ENCODE results near the gene SLC2A1.

SLC2A1 gene

DNA sequence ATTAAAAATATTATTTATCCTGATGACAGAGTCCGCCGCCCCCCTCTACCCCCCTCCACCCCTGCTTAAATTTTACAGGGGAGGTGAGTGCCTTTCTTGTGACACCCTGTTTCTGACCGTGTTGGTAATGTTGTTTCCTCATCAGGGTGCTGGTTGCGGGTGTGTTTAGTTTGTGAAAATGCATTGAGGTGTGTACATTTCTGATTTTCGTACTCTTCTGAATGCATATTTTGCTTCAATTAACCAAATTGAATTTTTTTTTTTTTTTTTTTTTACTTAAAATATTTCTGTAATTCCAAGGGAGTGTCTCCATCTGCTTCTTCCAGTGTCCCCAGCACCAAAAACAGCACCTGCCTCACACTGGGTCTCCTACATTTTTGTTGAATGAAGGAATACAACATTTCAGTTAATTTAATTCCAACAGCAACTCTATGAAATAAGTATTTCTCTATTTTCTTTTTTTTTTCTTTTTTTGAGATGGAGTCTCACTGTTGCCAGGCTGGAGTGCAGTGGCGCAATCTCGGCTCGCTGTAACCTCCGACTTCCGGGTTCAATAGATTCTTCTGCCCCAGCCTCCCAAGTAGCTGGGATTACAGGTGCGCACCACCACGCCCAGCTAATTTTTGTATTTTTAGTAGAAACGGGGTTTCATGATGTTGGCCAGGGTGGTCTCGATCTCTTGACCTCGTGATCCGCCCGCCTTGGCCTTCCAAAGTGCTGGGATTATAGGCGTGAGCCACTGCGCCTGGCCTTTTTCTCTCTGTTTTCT, 5.6 kb upstream of the SLC2A1 start:
- Histone ChIP-seq H3K9ac (ENCODE audit: low read depth, low read length) (no peak overlapping the region), H3K4me1 (ENCODE audit: control insufficient read depth, insufficient read depth, low read length) (peaks cover 26% of the 10 kb centered on the region), H3K9me3 (replicated peaks; ENCODE audit: low read length) (no peaks in the 10 kb centered on the region), H3K27me3 (ENCODE audit: control insufficient read depth, insufficient read depth, low read length) (no peaks in the 10 kb centered on the region), H3K4me2 (ENCODE audit: low read length) (no peak overlapping the region), H3K36me3 (ENCODE audit: insufficient read depth, low read length) (no peaks in the 10 kb centered on the region), H3K4me3 (ENCODE audit: low read length) (no peak overlapping the region)

GRCh38 chr1:42963378-42964043, 4.8 kb upstream of the SLC2A1 start:
- H3K4me1 ChIP-seq (ENCODE audit: control insufficient read depth, insufficient read depth, low read length), result peaks cover 26% of the 10 kb centered on the region
- peak overlapping the region; percentile 3 for H3K4me3 ChIP-seq (ENCODE audit: low read length)
- H3K36me3 ChIP-seq (ENCODE audit: insufficient read depth, low read length), result no peaks in the 10 kb centered on the region
- peak overlapping the region; percentile 30 for H3K4me2 ChIP-seq (ENCODE audit: low read length)
- no peaks in the 10 kb centered on the region for H3K9me3 ChIP-seq (replicated peaks; ENCODE audit: low read length)
- no peak overlapping the region for H3K9ac ChIP-seq (ENCODE audit: low read depth, low read length)
- H3K27me3 ChIP-seq (ENCODE audit: control insufficient read depth, insufficient read depth, low read length), result no peaks in the 10 kb centered on the region

GRCh38 chr1:42962641-42963377, 4.1 kb upstream of the SLC2A1 start:
- peak overlapping the region; percentile 30 for H3K4me2 ChIP-seq (ENCODE audit: low read length)
- no peak overlapping the region for H3K4me3 ChIP-seq (ENCODE audit: low read length)
- H3K9me3 ChIP-seq (replicated peaks; ENCODE audit: low read length), result no peaks in the 10 kb centered on the region
- no peak overlapping the region for H3K9ac ChIP-seq (ENCODE audit: low read depth, low read length)
- H3K4me1 ChIP-seq (ENCODE audit: control insufficient read depth, insufficient read depth, low read length), result peaks cover 26% of the 10 kb centered on the region
- no peaks in the 10 kb centered on the region for H3K36me3 ChIP-seq (ENCODE audit: insufficient read depth, low read length)
- no peaks in the 10 kb centered on the region for H3K27me3 ChIP-seq (ENCODE audit: control insufficient read depth, insufficient read depth, low read length)

- no peak overlapping the region for H3K9ac ChIP-seq (ENCODE audit: low read depth, low read length)
- H3K4me2 ChIP-seq (ENCODE audit: low read length), result no peak overlapping the region
- no peaks in the 10 kb centered on the region for H3K9me3 ChIP-seq (replicated peaks; ENCODE audit: low read length)
- H3K4me3 ChIP-seq (ENCODE audit: low read length), result no peak overlapping the region
- H3K4me1 ChIP-seq (ENCODE audit: control insufficient read depth, insufficient read depth, low read length), result peaks cover 24% of the 10 kb centered on the region
- no peaks in the 10 kb centered on the region for H3K27me3 ChIP-seq (ENCODE audit: control insufficient read depth, insufficient read depth, low read length)
- no peaks in the 10 kb centered on the region for H3K36me3 ChIP-seq (ENCODE audit: insufficient read depth, low read length)
Observed at GRCh38 chr1:42961312-42962091, 2.8 kb upstream of the SLC2A1 start.

GRCh38 chr1:42960566-42961311, 2.1 kb upstream of the SLC2A1 start:
- no peaks in the 10 kb centered on the region for H3K27me3 ChIP-seq (ENCODE audit: control insufficient read depth, insufficient read depth, low read length)
- H3K4me1 ChIP-seq (ENCODE audit: control insufficient read depth, insufficient read depth, low read length), result peaks cover 25% of the 10 kb centered on the region
- no peaks in the 10 kb centered on the region for H3K36me3 ChIP-seq (ENCODE audit: insufficient read depth, low read length)
- H3K9me3 ChIP-seq (replicated peaks; ENCODE audit: low read length), result no peaks in the 10 kb centered on the region
- no peak overlapping the region for H3K9ac ChIP-seq (ENCODE audit: low read depth, low read length)
- H3K4me2 ChIP-seq (ENCODE audit: low read length), result no peak overlapping the region
- H3K4me3 ChIP-seq (ENCODE audit: low read length), result no peak overlapping the region

DNA sequence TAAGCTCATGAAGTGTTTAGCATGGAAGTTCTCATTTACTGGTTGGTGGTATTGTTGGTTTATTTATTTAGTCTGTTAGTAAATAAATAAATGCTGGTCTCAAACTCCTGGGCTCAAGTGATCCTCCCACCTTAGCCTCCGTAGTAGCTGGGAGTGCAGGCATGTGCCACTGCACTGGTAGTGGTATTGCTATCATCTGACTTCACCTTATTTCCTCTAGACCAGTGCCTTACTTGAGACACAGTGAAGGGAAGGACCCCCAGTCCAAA, 1.4 kb upstream of the SLC2A1 start:
- H3K9ac ChIP-seq (ENCODE audit: low read depth, low read length), result no peak overlapping the region
- H3K4me1 ChIP-seq (ENCODE audit: control insufficient read depth, insufficient read depth, low read length), result peaks cover 29% of the 10 kb centered on the region
- H3K4me3 ChIP-seq (ENCODE audit: low read length), result peak overlapping the region; percentile 99

DNA sequence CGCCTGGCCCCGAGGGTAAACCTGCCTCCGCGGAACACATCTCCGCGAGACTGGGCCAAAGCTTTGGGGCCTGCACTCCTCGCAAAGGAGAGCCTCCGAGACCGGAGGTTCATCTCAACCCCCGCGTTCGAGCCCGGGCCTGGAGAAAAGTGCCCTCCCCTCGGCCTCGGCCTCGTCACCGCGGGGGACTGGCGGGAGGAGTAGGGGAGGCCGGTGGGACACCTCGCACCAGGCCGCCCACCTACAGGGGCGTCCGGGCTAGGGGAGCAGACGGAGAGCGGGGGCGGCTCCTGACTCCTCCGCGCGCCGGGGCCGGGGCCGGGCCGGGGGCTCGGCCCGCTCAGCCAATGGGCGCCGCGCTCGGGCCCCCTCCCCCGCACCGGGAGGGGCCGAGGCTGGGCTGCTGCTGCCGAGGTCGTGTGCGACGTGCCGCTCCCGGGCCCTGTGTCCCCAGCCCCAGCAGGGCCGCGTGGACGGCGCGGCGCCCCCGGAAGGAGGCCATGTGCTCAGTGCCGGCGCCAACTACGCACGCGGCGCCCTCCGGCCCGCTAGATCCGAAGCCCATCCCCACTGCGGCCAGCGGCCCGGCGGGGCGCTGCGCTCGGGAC, 684 bp downstream of the SLC2A1 start:
- no peaks in the 10 kb centered on the region for H3K27me3 ChIP-seq (ENCODE audit: control insufficient read depth, insufficient read depth, low read length)
- H3K9ac ChIP-seq (ENCODE audit: low read depth, low read length), result peak overlapping the region; percentile 91
- H3K9me3 ChIP-seq (replicated peaks; ENCODE audit: low read length), result no peaks in the 10 kb centered on the region
- H3K36me3 ChIP-seq (ENCODE audit: insufficient read depth, low read length), result peaks cover 3% of the 10 kb centered on the region
- H3K4me3 ChIP-seq (ENCODE audit: low read length), result peak overlapping the region; percentile 99
- peak overlapping the region; percentile 87 for H3K4me2 ChIP-seq (ENCODE audit: low read length)
- peaks cover 27% of the 10 kb centered on the region for H3K4me1 ChIP-seq (ENCODE audit: control insufficient read depth, insufficient read depth, low read length)

More for the DNA sequence above, 1.4 kb upstream of the SLC2A1 start:
- Histone ChIP-seq H3K9me3 (replicated peaks; ENCODE audit: low read length) (no peaks in the 10 kb centered on the region), H3K27me3 (ENCODE audit: control insufficient read depth, insufficient read depth, low read length) (no peaks in the 10 kb centered on the region), H3K36me3 (ENCODE audit: insufficient read depth, low read length) (no peaks in the 10 kb centered on the region), H3K4me2 (ENCODE audit: low read length) (peak overlapping the region; percentile 87)

- Histone ChIP-seq H3K9me3 (replicated peaks; ENCODE audit: low read length) (no peaks in the 10 kb centered on the region), H3K36me3 (ENCODE audit: insufficient read depth, low read length) (peaks cover 3% of the 10 kb centered on the region), H3K4me2 (ENCODE audit: low read length) (peak overlapping the region; percentile 87), H3K4me3 (ENCODE audit: low read length) (peak overlapping the region; percentile 99), H3K9ac (ENCODE audit: low read depth, low read length) (peak overlapping the region; percentile 91), H3K4me1 (ENCODE audit: control insufficient read depth, insufficient read depth, low read length) (peaks cover 31% of the 10 kb centered on the region), H3K27me3 (ENCODE audit: control insufficient read depth, insufficient read depth, low read length) (no peaks in the 10 kb centered on the region)
Observed at GRCh38 chr1:42957229-42957879, 1.3 kb downstream of the SLC2A1 start.

- Histone ChIP-seq H3K4me1 (ENCODE audit: control insufficient read depth, insufficient read depth, low read length) (peaks cover 33% of the 10 kb centered on the region), H3K4me3 (ENCODE audit: low read length) (peak overlapping the region; percentile 99), H3K9me3 (replicated peaks; ENCODE audit: low read length) (no peaks in the 10 kb centered on the region), H3K36me3 (ENCODE audit: insufficient read depth, low read length) (peaks cover 6% of the 10 kb centered on the region), H3K4me2 (ENCODE audit: low read length) (peak overlapping the region; percentile 87), H3K27me3 (ENCODE audit: control insufficient read depth, insufficient read depth, low read length) (no peaks in the 10 kb centered on the region), H3K9ac (ENCODE audit: low read depth, low read length) (peak overlapping the region; percentile 91)
Observed at GRCh38 chr1:42956739-42957138, 1.9 kb downstream of the SLC2A1 start.
